Measurements from ENCODE around the gene AGFG2. TPM values are rescaled to one million over a fixed set of nuclear protein-coding genes. Genes with fewer than 3 reads are reported as not detected.

Gene AGFG2
- total and polyA plus RNA-seq, 2 of the 13 experiments (the other 11 are each of a cell fraction or from before 2014, with no cell fraction given): 125 to 132 TPM

- TF ChIP-seq, protein P1, sequence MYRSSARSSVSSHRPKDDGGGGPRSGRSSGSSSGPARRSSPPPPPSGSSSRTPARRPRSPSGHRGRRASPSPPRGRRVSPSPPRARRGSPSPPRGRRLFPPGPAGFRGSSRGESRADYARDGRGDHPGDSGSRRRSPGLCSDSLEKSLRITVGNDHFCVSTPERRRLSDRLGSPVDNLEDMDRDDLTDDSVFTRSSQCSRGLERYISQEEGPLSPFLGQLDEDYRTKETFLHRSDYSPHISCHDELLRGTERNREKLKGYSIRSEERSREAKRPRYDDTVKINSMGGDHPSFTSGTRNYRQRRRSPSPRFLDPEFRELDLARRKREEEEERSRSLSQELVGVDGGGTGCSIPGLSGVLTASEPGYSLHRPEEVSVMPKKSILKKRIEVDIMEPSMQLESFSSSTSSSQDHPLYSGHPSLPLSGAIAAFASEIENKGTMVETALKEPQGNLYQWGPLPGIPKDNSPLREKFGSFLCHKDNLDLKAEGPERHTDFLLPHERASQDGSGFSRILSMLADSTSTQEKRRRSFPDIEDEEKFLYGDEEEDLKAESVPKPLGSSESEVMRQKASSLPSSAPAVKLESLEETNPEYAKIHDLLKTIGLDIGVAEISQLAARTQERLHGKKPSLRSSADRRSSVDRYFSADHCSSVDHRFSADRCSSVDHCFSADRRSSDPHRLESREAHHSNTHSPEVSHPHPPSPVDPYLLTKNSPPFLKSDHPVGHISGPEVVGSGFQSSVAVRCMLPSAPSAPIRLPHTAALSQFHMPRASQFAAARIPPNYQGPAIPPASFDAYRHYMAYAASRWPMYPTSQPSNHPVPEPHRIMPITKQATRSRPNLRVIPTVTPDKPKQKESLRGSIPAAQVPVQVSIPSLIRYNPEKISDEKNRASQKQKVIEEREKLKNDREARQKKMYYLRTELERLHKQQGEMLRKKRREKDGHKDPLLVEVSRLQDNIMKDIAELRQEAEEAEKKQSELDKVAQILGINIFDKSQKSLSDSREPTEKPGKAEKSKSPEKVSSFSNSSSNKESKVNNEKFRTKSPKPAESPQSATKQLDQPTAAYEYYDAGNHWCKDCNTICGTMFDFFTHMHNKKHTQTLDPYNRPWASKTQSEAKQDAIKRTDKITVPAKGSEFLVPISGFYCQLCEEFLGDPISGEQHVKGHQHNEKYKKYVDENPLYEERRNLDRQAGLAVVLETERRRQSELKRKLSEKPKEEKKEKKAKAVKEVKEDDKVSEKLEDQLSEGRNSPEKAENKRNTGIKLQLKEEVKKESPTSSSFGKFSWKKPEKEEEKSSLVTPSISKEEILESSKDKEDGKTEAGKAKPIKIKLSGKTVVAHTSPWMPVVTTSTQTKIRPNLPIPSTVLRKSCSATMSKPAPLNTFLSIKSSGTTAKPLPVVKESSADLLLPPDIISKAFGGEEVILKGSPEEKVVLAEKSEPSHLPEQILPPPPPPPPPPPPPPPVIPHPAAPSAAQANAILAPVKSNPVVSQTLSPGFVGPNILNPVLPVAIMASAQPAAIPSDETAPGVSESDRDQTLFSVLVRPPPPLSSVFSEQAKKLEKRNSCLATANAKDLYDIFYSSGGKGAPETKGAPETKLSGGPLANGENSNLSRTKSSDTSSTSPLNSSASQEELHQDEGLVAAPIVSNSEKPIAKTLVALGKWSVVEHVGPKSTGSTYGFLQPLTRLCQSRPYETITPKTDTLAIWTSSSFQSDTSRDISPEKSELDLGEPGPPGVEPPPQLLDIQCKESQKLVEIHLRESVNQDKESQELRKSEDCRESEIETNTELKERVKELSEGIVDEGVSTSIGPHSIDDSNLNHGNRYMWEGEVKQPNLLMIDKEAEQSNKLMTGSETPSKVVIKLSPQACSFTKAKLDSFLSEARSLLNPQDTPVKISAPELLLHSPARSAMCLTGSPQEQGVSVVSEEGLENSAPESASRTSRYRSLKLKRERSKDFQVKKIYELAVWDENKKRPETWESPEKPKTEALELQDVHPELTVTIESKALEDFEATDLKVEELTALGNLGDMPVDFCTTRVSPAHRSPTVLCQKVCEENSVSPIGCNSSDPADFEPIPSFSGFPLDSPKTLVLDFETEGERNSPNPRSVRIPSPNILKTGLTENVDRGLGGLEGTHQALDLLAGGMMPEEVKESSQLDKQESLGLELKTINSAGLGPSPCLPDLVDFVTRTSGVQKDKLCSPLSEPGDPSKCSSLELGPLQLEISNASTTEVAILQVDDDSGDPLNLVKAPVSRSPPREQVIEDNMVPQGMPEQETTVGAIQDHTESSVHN (CRISPR knock-in tag; IDR thresholded peaks at IDR 0.05): no peak
- TF ChIP-seq RBM39 (IDR thresholded peaks at IDR 0.05; ENCODE audit: low read depth, low read length, poor library complexity, severe bottlenecking) (peak; percentile 84), TFAP4 (IDR thresholded peaks at IDR 0.05; ENCODE audit: borderline replicate concordance, low read depth) (peak; percentile 25; the same call in 1 of the 2 replicates), DRAP1 (CRISPR knock-in tag; IDR thresholded peaks at IDR 0.05) (peak; percentile 93), TAF1 (CRISPR knock-in tag; IDR thresholded peaks at IDR 0.05) (peak; percentile 97), ZNF280B (CRISPR knock-in tag; IDR thresholded peaks at IDR 0.05; ENCODE audit: borderline replicate concordance) (peak; percentile 93; the same call in 1 of the 2 replicates), ZNF317 (CRISPR knock-in tag; IDR thresholded peaks at IDR 0.05) (no peak), MEF2D (CRISPR knock-in tag; IDR thresholded peaks at IDR 0.05) (peak; percentile 57; the same call in 1 of the 2 replicates), ARID3A (IDR thresholded peaks at IDR 0.05; ENCODE audit: low read depth, low read length) (no peak), PRPF4 (IDR thresholded peaks at IDR 0.05; ENCODE audit: low read depth, low read length, poor library complexity, severe bottlenecking) (no peak), RAD51 (IDR thresholded peaks at IDR 0.05; ENCODE audit: borderline replicate concordance) (no peak), CCAR2 (optimal IDR thresholded peaks at IDR 0.05; ENCODE audit: low read depth, low read length) (no peak)
Measured at GRCh38 chr7:100538654-100539435, at the start of gene AGFG2 (continued).
